Activated CD4-positive, alpha-beta T cell treated with anti-CD3 and anti-CD28 coated beads, Interleukin-2, amount 50 U/mL, for 24 hours (primary cell): ENCODE results near the gene CLEC17A.
"Not testable (repeated sequence)": the region's sequence is repeated elsewhere in the genome, so short reads cannot be mapped to it uniquely, and the experiment has no call there.

ENCODE experiments used
- DNase-seq, 2 donors: peaks; one replicate each; pipeline ENCODE4 v3.0.0-alpha.2; 2020; ENCODE audit warnings: low read depth in 1 of 2, low spot score in 1 of 2

CLEC17A gene, protein sequence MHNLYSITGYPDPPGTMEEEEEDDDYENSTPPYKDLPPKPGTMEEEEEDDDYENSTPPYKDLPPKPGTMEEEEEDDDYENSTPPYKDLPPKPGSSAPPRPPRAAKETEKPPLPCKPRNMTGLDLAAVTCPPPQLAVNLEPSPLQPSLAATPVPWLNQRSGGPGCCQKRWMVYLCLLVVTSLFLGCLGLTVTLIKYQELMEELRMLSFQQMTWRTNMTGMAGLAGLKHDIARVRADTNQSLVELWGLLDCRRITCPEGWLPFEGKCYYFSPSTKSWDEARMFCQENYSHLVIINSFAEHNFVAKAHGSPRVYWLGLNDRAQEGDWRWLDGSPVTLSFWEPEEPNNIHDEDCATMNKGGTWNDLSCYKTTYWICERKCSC

GRCh38 chr19:14582894-14583340 is at the start of gene CLEC17A:
CLEC17A (plus strand) TSS chr19:14583084; CDS start chr19:14583161, 77 bp downstream.
- no peak for DNase-seq

- DNase-seq = no peak
Measured at GRCh38 chr19:14533450-14533849, 49.4 kb upstream of the CLEC17A start.

DNA sequence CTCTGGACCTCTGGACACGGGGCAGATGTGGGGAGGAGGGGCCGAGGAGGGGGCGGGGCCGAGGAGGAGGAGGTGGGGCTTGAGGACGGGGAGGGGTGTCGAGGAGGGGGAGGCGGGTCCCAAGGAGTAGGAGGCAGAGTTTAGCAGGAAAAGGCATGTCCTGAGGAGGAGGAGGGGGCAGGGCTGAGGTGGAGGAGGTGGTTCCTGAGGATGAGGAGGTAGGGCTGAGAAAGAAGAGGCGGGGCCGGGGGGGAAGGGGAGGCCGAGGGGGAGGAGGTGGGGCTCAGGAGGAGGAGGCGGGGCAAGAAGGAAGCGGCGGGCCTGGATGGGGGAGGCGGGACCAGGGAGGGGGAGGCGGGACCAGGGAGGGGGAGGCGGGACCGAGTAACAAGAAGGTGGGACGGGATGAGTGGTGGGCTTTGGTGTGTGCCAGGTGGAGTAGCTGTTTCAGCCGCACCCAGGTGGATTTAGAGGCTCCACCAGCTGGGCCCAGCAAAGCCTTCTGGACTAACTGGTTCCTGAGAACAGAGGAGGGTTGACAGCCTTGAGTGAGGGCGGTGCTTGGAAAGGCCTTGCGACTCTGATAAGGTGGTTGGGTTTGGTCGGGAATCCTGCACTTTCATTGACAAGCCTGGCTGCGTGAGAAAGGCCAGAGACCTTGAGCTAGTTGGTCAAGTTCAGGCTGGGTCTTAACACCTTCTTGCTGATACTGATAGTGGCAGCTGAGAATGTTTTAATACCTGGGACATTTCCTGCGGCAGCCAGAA is 45.8 kb upstream of the CLEC17A start:
- DNase-seq = no peak

GRCh38 chr19:14540741-14541525 is 42.0 kb upstream of the CLEC17A start:
- no peak for DNase-seq

DNA sequence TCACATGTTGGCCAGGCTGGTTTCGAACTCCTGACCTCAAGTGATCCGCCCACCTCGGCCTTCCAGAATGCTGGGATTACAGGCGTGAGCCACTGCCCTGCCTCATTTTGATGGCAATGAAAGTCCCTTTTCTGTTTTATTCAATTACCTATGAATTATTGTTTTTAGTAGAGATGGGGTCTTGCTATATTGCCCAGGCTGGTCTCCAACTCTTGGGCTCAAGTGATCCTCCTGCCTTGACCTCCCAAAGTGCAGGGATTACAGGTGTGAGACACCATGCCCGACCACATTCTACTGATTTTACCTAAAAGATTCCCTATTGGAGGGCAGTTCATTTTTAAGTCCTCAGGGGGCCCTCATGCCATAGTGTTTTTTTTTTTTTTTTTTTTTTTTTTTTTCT is 40.9 kb upstream of the CLEC17A start:
- not testable (repeated sequence) for DNase-seq

GRCh38 chr19:14542711-14543328 is 40.1 kb upstream of the CLEC17A start:
- no peak for DNase-seq

DNA sequence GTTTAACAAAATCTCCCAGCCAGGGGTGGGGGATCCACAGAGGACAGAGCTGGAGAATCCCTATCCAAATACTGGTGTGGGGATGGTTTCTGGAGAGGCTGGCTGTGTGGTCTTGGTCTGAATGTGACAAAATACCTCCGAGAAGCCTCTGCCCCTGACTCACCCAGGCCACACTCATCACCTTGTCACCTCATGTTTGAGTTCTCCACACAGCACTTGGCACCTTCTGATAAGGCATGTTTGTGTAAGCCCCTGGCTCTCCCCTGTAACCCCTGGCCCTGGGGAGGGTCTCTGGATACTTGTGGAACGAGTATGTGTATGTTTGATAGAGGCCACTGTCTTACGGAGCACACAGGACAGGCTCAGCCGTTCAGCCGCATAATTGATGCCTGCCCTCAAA is 38.8 kb upstream of the CLEC17A start:
- no peak for DNase-seq

GRCh38 chr19:14544977-14545715 is 37.7 kb upstream of the CLEC17A start:
- no peak for DNase-seq

DNA sequence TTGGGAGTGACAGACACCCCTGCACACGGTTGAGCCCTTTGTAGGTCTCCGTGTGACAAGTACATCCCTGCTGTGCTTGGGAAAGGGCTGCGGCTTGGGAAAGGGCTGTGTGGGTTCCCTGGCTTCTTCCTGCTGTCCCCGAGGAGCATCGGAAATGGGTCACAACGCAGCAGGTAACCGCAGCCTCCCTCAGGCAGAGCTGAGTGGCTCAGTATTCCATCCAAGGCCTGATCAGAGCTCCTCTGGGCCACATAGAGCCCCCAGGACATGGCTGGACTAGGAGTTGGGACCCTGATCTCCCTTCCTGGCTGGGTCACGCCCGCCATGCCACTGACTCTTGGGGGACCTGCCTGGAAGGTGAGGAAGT is 37.2 kb upstream of the CLEC17A start:
- DNase-seq = no peak

GRCh38 chr19:14550201-14550754 is 32.6 kb upstream of the CLEC17A start:
- no peak for DNase-seq

DNA sequence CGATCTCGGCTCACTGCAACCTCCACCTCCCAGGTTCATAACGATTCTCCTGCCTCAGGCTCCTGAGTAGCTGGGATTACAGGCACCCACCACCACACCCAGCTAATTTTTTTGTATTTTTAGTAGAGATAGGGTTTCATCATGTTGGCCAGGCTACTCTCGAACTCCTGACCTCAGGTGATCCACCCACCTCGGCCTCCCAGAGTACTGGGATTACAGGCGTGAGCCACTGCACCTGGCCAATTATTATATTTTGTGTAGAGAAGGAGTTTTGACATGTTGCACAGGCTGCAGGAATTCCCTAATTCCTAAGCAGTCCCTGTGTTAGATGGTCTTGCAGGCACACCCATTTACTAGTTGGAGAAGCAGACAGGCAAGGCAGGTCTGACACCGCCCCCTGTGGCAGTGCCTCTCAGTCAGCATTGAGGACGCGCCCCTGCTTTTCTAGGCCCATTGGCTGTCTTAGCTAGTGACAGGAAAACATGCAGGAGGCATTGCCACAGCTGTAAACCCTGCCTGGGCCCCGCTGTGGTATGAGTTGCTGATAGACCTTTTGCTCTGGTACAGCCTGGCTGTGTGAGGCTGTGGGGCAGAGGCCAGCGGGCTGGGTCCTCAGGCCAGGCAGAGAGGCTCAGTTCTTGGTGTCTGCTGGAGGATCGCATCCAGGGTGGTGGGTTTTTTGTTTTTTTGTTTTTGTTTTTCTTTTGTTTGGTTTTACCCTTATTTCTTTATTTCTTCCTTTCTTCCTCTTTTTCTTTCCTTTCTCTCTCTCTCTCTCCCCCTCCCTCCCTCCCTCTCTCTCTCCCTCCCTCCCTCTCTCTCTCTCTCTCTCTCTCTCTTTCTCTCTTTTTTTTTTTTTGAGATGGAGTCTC is 31.5 kb upstream of the CLEC17A start:
- DNase-seq = peak; percentile 44 to 50

- DNase-seq = not testable (repeated sequence)
Measured at GRCh38 chr19:14552006-14552360, 30.9 kb upstream of the CLEC17A start.

- no peak for DNase-seq
Measured at GRCh38 chr19:14553042-14553938, 29.6 kb upstream of the CLEC17A start.

DNA sequence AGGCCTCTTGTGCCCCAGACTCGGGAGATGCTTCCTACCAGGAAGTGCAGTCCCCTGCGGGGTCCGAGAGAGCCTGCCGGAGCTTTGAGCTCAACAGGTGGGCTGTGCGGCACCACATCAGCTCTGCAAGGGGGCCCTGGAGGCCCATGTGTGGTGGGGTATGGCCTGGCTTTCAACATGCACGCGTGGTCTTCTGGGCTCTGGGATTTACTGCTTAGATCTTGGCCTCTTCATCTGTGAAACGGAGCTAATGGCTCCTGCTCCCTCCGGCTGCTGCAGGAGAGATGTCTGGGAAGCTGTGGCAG is 29.0 kb upstream of the CLEC17A start:
- no peak for DNase-seq

- no peak for DNase-seq
Measured at GRCh38 chr19:14554382-14554812, 28.5 kb upstream of the CLEC17A start.

DNA sequence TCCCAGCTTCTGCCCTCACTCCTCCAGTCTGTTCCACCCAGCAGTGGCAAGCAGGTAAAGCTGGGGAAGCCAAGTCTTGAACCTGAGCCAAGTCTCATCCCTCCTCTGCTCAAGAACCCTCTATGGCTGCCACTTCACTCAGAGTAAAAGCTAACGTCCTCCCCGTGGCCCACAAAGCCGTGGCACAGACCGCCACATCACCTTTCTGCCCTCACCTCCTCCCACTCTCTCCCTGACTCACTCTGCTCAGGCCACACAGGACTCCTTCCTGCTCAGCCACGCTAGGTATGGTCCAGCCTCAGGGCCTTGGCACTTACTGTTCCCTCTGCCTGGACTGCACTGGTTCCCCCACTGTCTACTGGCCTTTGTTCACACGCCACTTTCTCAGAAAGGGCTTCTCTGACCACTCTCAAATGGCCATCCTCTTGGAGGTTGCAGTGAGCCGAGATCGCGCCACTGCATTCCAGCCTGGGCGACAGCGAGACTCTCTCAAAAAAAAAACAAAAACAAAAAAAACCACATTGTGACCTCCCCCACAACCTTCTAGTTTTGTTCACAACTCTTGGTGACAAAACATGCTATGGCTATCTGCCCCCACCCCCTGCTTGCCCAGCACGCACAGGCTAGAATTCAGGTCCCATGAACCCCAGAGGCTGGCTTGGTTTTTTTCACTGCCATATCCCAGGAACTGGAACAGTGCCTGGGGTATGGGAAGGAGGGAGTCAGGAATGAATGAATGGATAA is 26.8 kb upstream of the CLEC17A start:
- DNase-seq = no peak

DNA sequence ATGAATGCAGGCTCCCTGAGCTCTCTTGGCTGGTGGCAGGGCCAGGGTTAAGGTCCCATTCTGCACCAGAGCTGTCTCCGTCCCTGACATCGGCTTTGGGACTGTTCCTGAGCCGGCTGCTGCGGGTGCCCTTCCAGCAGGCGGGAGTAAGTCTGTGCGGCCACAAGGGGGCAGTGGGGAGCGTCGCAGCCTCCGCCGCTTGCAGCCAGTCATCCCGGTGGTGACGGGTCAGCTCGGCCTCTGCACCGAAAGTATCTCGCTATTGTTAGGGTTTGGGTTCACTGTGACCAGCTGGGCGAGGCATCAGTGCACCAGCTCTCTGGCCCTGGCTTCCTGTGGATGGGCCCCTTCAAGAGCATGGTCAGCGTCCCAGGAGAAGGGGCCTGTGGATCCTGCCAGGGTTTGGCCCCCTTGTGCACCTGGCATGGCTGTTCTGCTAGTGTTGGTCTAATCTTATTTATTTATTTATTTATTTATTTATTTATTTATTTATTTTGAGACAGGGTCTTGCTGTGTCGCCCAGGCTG is 26.2 kb upstream of the CLEC17A start:
- DNase-seq = peak; percentile 51 to 58
